ENCODE data around the gene KITLG. TPM values are rescaled to one million over a fixed set of nuclear protein-coding genes. Genes with fewer than 3 reads are reported as not detected.

The KITLG gene
- total RNA-seq, 1 donor: 110 TPM

DNA sequence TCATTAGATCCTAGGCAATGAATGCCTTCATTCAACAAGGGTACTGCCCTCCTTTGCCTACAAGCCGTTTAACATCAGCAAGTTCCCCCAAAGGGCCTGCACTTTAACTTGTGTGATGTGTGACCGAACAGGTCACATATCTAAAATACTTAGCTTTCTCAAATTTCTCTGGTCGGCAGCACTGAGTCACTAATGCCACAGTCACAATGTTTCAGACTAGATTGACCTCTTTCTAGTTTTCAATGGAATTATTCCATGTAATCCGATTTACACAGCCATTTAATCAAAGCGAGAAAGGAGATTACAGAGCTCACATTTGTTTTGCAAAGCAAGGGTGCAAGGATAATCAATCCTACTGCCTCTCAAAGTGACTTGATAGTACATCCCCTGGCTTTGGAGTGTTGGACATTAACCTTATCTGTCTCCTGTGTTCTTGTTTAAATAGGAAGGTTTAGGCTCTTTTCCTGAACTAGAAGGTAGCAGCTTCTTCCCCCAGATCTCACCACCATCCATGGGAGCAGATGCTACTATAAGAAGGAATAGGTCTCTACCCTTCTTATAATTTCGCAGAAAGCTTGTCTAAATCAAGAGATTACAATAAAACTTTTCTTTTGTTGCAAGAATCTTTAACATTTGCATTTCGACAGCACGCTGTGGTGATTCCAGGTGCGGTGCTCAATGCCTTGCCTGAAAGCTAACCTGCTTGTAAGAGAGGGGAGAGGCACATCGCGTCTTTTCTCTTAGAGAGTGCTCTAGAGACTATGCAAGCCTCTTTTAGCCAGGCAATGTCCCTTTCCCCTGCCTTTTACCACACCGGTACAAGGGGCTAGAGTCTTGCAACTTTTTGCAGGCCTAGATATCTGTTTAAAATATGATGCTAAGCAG lies 1.8 kb downstream of the KITLG start:
- TF ChIP-seq, protein P1, sequence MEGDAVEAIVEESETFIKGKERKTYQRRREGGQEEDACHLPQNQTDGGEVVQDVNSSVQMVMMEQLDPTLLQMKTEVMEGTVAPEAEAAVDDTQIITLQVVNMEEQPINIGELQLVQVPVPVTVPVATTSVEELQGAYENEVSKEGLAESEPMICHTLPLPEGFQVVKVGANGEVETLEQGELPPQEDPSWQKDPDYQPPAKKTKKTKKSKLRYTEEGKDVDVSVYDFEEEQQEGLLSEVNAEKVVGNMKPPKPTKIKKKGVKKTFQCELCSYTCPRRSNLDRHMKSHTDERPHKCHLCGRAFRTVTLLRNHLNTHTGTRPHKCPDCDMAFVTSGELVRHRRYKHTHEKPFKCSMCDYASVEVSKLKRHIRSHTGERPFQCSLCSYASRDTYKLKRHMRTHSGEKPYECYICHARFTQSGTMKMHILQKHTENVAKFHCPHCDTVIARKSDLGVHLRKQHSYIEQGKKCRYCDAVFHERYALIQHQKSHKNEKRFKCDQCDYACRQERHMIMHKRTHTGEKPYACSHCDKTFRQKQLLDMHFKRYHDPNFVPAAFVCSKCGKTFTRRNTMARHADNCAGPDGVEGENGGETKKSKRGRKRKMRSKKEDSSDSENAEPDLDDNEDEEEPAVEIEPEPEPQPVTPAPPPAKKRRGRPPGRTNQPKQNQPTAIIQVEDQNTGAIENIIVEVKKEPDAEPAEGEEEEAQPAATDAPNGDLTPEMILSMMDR (IDR thresholded peaks at IDR 0.05; ENCODE audit: insufficient read depth, low read length): no peak
- DNase-seq (ENCODE audit: low read depth): no peak
- H3K4me3 ChIP-seq (ENCODE audit: low read depth, low read length): peak overlapping the region; percentile 87

DNA sequence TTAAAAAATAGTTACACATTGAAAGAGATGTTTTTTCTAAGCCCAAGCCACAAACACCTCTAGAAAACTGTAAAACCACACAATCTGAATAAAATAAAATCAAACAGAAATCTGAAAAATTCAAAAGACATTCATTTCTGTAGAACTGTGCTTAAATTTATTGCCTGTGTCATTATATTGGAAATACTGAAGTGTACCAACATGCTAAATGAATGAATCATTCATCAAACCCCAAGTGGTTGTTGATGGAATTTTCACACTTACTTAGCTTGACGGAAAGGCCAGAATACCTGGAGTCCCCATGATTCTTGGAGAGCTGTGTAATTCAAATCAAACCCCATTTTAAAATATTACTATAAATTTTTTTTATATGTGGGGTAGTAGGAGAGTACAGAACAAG lies 2.7 kb downstream of the KITLG start:
- no peak for DNase-seq (ENCODE audit: low read depth)
- peak overlapping the region; percentile 11 for H3K4me3 ChIP-seq (ENCODE audit: low read depth, low read length)
- TF ChIP-seq, protein P1 (IDR thresholded peaks at IDR 0.05; ENCODE audit: insufficient read depth, low read length): peak; percentile 36

DNA sequence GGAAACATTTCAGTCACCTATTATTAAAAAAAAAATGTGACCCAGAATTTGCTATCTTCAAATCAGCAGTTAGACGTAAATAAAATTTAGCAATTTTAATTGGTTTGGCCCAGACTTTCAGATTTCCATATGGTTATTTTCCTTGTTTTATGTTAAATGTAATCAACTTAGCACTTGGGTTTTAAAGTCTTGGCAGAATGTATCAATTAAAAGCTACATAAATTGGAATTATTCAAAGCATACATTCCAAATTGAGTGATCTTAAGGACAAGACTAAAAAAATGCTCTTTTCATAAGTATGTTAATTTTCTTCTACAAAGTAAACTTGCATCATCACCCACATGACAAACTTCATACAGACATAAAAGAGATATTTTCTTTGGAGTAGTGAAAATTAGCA lies 3.4 kb downstream of the KITLG start:
- no peak for DNase-seq (ENCODE audit: low read depth)
- TF ChIP-seq, protein P1 (IDR thresholded peaks at IDR 0.05; ENCODE audit: insufficient read depth, low read length): no peak
- peak overlapping the region; percentile 11 for H3K4me3 ChIP-seq (ENCODE audit: low read depth, low read length)

DNA sequence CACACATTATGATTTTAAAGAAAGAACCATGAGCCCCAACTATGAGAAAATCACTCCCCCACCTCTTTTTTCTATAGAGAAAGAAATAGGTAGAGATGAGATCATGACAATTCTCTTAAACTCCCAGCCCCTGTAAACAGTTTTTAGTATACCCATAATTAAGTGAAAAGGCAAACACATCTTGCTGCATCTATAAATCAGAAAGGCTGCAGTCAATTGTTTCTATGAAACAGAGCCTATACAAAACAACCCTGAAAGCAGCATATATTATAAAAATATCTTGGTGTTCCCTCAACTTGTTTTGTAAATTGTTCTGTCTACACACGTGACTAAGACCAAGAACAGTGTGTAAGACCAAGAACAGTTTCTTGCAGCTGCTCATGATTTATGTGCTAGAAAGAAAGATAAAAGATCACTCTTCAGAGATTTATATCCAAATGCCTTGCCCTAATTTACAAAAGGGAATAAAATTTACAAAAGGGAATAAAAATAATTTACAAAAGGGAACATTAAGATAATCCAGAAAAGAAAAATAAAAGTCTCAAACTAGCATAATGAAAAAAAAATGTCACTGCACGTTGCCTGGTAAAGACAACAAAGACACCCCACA lies 4.8 kb downstream of the KITLG start:
- no peak overlapping the region for H3K4me3 ChIP-seq (ENCODE audit: low read depth, low read length)
- DNase-seq (ENCODE audit: low read depth): no peak
- TF ChIP-seq, protein P1 (IDR thresholded peaks at IDR 0.05; ENCODE audit: insufficient read depth, low read length): no peak

DNA sequence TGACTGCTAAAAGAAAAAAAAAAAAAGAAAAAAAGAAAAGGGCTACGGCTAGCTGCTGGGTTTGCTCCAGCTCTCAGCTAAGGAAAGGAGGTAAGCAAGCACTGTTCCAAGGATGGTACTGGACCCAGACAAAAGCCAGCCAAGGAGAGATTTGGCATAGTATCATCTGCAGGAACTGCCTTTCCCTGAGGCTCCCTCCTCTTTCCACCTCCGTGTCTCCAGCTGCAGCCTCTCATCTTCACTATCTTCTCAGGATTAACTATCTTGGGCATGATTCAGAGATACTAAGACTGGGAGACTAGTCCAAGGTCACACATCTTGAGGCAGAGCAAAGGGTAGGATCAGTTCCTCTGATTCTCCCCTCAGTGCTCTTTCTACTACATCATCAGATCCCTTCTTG lies 6.0 kb downstream of the KITLG start:
- DNase-seq (ENCODE audit: low read depth): no peak
- H3K4me3 ChIP-seq (ENCODE audit: low read depth, low read length): peak overlapping the region; percentile 23

DNA sequence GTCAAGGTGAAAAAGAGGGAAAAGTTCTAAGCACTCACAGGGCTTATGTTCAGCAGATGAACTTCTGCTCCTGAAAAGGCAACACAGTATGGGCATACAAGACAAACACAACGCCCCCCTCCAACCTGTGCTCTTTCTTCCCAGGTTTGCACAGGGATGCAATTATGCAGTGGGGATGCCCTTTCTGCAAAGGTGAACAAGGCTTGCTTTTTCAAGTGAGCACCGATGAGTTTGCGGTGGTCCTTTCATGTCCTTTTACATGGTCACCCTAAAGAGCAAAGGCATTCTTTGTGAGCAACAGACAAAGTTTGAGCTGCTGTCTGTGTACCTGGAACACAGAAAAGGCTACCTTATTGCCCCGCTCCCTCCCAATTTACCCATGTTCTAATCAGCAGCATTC lies 6.7 kb downstream of the KITLG start:
- TF ChIP-seq, protein P1 (IDR thresholded peaks at IDR 0.05; ENCODE audit: insufficient read depth, low read length): no peak
- no peak for DNase-seq (ENCODE audit: low read depth)
- H3K4me3 ChIP-seq (ENCODE audit: low read depth, low read length): no peak overlapping the region

More for the DNA sequence above, 6.0 kb downstream of the KITLG start:
- TF ChIP-seq, protein P1 (IDR thresholded peaks at IDR 0.05; ENCODE audit: insufficient read depth, low read length): no peak

Measured in fibroblast of the aortic adventitia (primary cell).